MCF 10A (cell line): ENCODE data around the gene TNC. TPM values are rescaled to one million over a fixed set of nuclear protein-coding genes. Genes with fewer than 3 reads are reported as not detected.

Experiments
- BruUV-seq: library from RNA; stranded (reverse); fragments of 400-500 nt; replicated peaks from 2 replicates; lab custom pipeline; 2021; lab: Mats Ljungman, UMichigan
- CTCF ChIA-PET: fragments of 300-600 bp; sonication (Branson Sonifier 250); formaldehyde crosslinking; extraction: SDS; loops from one replicate; lab custom pipeline; 2021; ENCODE audit warnings: antibody characterized with exemption, inconsistent platforms; lab: Yijun Ruan, JAX
- POLR2A ChIA-PET: fragments of 300-600, 350-650 bp; sonication (Branson Sonifier 250); formaldehyde crosslinking; extraction: SDS; loops from one replicate; lab custom pipeline; 2020; ENCODE audit warnings: antibody characterized with exemption, inconsistent platforms; lab: Yijun Ruan, JAX
- DNase-seq: peaks from one replicate; pipeline ENCODE4 v3.0.0-alpha.2; 2018; ENCODE audit not compliant: unreplicated experiment
- H3K27ac Mint-ChIP-seq: one replicate; pipeline ENCODE4 v1.8.0; 2022; ENCODE audit warnings: mild to moderate bottlenecking, low read depth, mixed read lengths; ENCODE audit not compliant: unreplicated experiment
- H3K27me3 Mint-ChIP-seq: one replicate; pipeline ENCODE4 v1.8.0; 2022; ENCODE audit warnings: mixed read lengths; ENCODE audit not compliant: insufficient read depth, unreplicated experiment
- H3K36me3 Mint-ChIP-seq: one replicate; pipeline ENCODE4 v1.8.0; 2022; ENCODE audit warnings: mild to moderate bottlenecking, moderate library complexity, mixed read lengths; ENCODE audit not compliant: insufficient read depth, unreplicated experiment
- H3K4me1 Mint-ChIP-seq: one replicate; pipeline ENCODE4 v1.8.0; 2022; ENCODE audit warnings: mixed read lengths; ENCODE audit not compliant: insufficient read depth, unreplicated experiment
- H3K4me3 Mint-ChIP-seq: one replicate; pipeline ENCODE4 v1.8.0; 2022; ENCODE audit warnings: mild to moderate bottlenecking, moderate library complexity, mixed read lengths; ENCODE audit not compliant: unreplicated experiment
- H3K9me3 Mint-ChIP-seq: one replicate; pipeline ENCODE4 v1.8.0; 2022; ENCODE audit warnings: mixed read lengths; ENCODE audit not compliant: unreplicated experiment
- CTCF ChIP-seq: fragments of 200-600 bp; IDR thresholded peaks from one replicate; pipeline ENCODE4 v1.8.0; 2022; ENCODE audit warnings: antibody characterized with exemption, mild to moderate bottlenecking; ENCODE audit not compliant: unreplicated experiment
- intact Hi-C: fragments of 100-400 bp; cut with micrococcal nuclease; formaldehyde crosslinking; loops from 2 replicates; pipeline ENCODE4 v1.14.1; 2022
- total RNA-seq: library from RNA; stranded (reverse); gene quantifications from 2 replicates; pipeline ENCODE4 v1.2.3, GENCODE V29; 2022

Gene TNC
- total RNA-seq, 1 experiment from 2014 or later = 49.8 TPM

GRCh38 chr9:115090486-115090885 lies 27.5 kb downstream of the TNC start:
- Mint-ChIP-seq H3K4me1 (no peaks in the 10 kb centered on the region), H3K9me3 (no peaks in the 10 kb centered on the region), H3K27me3 (no peaks in the 10 kb centered on the region), H3K27ac (no peak overlapping the region), H3K36me3 (peaks cover 7% of the 10 kb centered on the region), H3K4me3 (no peak overlapping the region)
- intact Hi-C loops = no loop called here
- ChIA-PET POLR2A (interaction anchor here (0.6 to 1.5 kb wide), 3 partner anchors 14 to 198 kb away, joined by 3 to 5 read pairs (median 3); no protein-coding TSS in a partner anchor), CTCF (interaction anchor here (0.6 kb wide), 3 partner anchors 14 to 1452 kb away, joined by 3 read pairs; no protein-coding TSS in a partner anchor)
- no peak for TF ChIP-seq CTCF
- DNase-seq = no peak
- BruUV-seq = no TSS peak

GRCh38 chr9:115088860-115089259 lies 29.1 kb downstream of the TNC start:
- Mint-ChIP-seq H3K27me3 (no peaks in the 10 kb centered on the region), H3K4me1 (no peaks in the 10 kb centered on the region), H3K9me3 (no peaks in the 10 kb centered on the region), H3K27ac (no peak overlapping the region), H3K36me3 (peaks cover 7% of the 10 kb centered on the region), H3K4me3 (no peak overlapping the region)
- no peak for DNase-seq
- BruUV-seq = no TSS peak
- ChIA-PET CTCF (interaction anchor here (0.7 to 1.2 kb wide), 3 partner anchors 16 to 440 kb away, joined by 3 to 4 read pairs (median 3); no protein-coding TSS in a partner anchor), POLR2A (interaction anchor here (0.6 to 0.7 kb wide), 2 partner anchors 151 to 447 kb away, joined by 3 to 4 read pairs; no protein-coding TSS in a partner anchor)
- TF ChIP-seq CTCF = no peak
- intact Hi-C loops = no loop called here

- Mint-ChIP-seq H3K27ac (peak overlapping the region; percentile 77), H3K4me1 (no peaks in the 10 kb centered on the region), H3K36me3 (peaks cover 7% of the 10 kb centered on the region), H3K9me3 (no peaks in the 10 kb centered on the region), H3K4me3 (no peak overlapping the region), H3K27me3 (no peaks in the 10 kb centered on the region)
- ChIA-PET CTCF (no interaction called here), POLR2A (no interaction called here)
- TF ChIP-seq CTCF = no peak
- no peak for DNase-seq
- intact Hi-C loops = no loop called here
- BruUV-seq = no TSS peak
Measured at GRCh38 chr9:115086886-115087285, 31.1 kb downstream of the TNC start.

GRCh38 chr9:115086461-115086860 lies 31.5 kb downstream of the TNC start:
- H3K36me3 Mint-ChIP-seq = peaks cover 7% of the 10 kb centered on the region
- H3K4me1 Mint-ChIP-seq = no peaks in the 10 kb centered on the region
- POLR2A ChIA-PET = no interaction called here
- H3K4me3 Mint-ChIP-seq = no peak overlapping the region
- CTCF ChIA-PET = no interaction called here
- TF ChIP-seq CTCF = no peak
- intact Hi-C loops = no loop called here
- no peak overlapping the region for H3K27ac Mint-ChIP-seq
- no peaks in the 10 kb centered on the region for H3K9me3 Mint-ChIP-seq
- TSS peak; percentile 45 for BruUV-seq
- H3K27me3 Mint-ChIP-seq = no peaks in the 10 kb centered on the region
- DNase-seq = no peak
